Mesothelial cell of epicardium (in vitro differentiated cells): ENCODE results near the gene PRKAG1. TPM values are rescaled to one million over a fixed set of nuclear protein-coding genes. Genes with fewer than 3 reads are reported as not detected.
A peak's percentile ranks its signal among the peaks of the same experiment; 100 is the strongest.

Experiments
- DNase-seq, 2 experiments: peaks; one replicate each; pipeline ENCODE4 v3.0.0; 2021; ENCODE audit warnings: low spot score in 2 of 2; ENCODE audit not compliant: unreplicated experiment in 2 of 2
- H3K27ac Mint-ChIP-seq: 2 replicates; pipeline ENCODE4 v1.8.0; 2021; ENCODE audit warnings: mixed read lengths
- H3K27me3 Mint-ChIP-seq: 2 replicates; pipeline ENCODE4 v1.8.0; 2021; ENCODE audit warnings: low read depth, mixed read lengths
- H3K36me3 Mint-ChIP-seq: 2 replicates; pipeline ENCODE4 v1.8.0; 2021; ENCODE audit warnings: mixed read lengths
- H3K4me1 Mint-ChIP-seq: 2 replicates; pipeline ENCODE4 v1.8.0; 2021; ENCODE audit warnings: mixed read lengths
- H3K4me3 Mint-ChIP-seq: 2 replicates; pipeline ENCODE4 v1.8.0; 2021; ENCODE audit warnings: mild to moderate bottlenecking, moderate library complexity, mixed read lengths
- H3K9me3 Mint-ChIP-seq: 2 replicates; pipeline ENCODE4 v1.8.0; 2021; ENCODE audit warnings: mixed read lengths
- CTCF ChIP-seq: fragments of 200-600 bp; sonication (generic); IDR thresholded peaks from one replicate; pipeline ENCODE4 v1.5.0; 2021; ENCODE audit warnings: antibody characterized with exemption; ENCODE audit not compliant: unreplicated experiment
- total RNA-seq: library from RNA; stranded (reverse); gene quantifications from 3 replicates; pipeline ENCODE4 v1.2.1, GENCODE V29; 2021

The PRKAG1 gene
- total RNA-seq, 1 donor from 2014 or later = 61.8 TPM

GRCh38 chr12:48965298-48965838 is 53.2 kb downstream of the PRKAG1 start:
- no peak overlapping the region for H3K4me3 Mint-ChIP-seq
- H3K27me3 Mint-ChIP-seq = peaks cover 45% of the 10 kb centered on the region
- no peak overlapping the region for H3K27ac Mint-ChIP-seq
- H3K36me3 Mint-ChIP-seq = no peaks in the 10 kb centered on the region
- no peak for DNase-seq
- TF ChIP-seq CTCF = no peak
- H3K9me3 Mint-ChIP-seq = no peaks in the 10 kb centered on the region
- peaks cover 14% of the 10 kb centered on the region for H3K4me1 Mint-ChIP-seq

DNA sequence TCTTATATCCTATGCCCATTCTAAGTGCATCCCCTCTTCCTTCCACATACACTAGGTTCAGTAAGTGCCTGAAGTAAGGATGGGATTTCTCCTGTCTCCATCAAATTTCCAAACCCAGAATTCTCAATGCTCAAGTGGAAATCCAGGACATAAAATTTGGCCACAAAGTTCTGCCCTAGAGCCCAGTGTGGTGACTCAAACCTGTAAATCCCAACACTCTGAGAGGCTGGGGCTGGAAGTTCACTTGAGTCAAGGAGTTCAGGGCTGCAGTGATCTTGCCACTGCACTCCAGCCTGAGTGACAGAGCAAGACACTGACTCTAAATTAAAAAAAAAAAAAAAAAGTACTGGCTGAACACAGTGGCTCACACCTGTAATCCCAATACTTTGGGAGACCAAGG is 56.8 kb downstream of the PRKAG1 start:
- H3K27me3 Mint-ChIP-seq = peaks cover 21% of the 10 kb centered on the region
- TF ChIP-seq CTCF = no peak
- no peaks in the 10 kb centered on the region for H3K9me3 Mint-ChIP-seq
- H3K36me3 Mint-ChIP-seq = no peaks in the 10 kb centered on the region
- peaks cover 6% of the 10 kb centered on the region for H3K4me1 Mint-ChIP-seq
- no peak overlapping the region for H3K4me3 Mint-ChIP-seq
- no peak overlapping the region for H3K27ac Mint-ChIP-seq
- no peak for DNase-seq

GRCh38 chr12:48961331-48961730 is 57.2 kb downstream of the PRKAG1 start:
- TF ChIP-seq CTCF = no peak
- Mint-ChIP-seq H3K9me3 (no peaks in the 10 kb centered on the region), H3K4me3 (no peak overlapping the region), H3K4me1 (peaks cover 7% of the 10 kb centered on the region), H3K36me3 (no peaks in the 10 kb centered on the region), H3K27me3 (peaks cover 19% of the 10 kb centered on the region), H3K27ac (no peak overlapping the region)
- DNase-seq = no peak

DNA sequence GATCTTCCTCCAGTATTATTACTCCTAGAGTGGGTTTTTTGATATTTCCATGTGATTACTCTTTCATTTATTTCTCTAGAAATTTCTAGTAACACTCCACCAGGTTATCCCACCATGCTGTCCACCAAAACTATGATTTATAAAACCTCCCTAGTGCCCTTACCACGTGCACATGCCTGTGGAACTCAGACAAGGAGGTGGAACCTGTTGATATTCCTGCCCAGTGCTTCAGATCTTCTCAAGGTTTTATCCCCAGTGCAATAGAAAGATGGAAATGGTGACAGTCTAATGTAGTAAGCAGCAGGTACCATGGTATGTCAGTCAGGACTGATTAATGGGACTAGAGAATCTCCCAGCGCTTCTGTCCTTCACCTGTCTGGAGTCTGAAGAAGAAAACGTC is 57.7 kb downstream of the PRKAG1 start:
- TF ChIP-seq CTCF = no peak
- no peak for DNase-seq
- Mint-ChIP-seq H3K4me1 (peaks cover 12% of the 10 kb centered on the region), H3K27me3 (peaks cover 17% of the 10 kb centered on the region), H3K9me3 (no peaks in the 10 kb centered on the region), H3K4me3 (no peak overlapping the region), H3K36me3 (no peaks in the 10 kb centered on the region), H3K27ac (no peak overlapping the region)

- DNase-seq = no peak
- Mint-ChIP-seq H3K36me3 (no peaks in the 10 kb centered on the region), H3K27ac (peak overlapping the region; percentile 98), H3K9me3 (no peaks in the 10 kb centered on the region), H3K4me1 (peaks cover 17% of the 10 kb centered on the region), H3K4me3 (peak overlapping the region; percentile 97), H3K27me3 (peaks cover 7% of the 10 kb centered on the region)
- TF ChIP-seq CTCF = no peak
Observed at GRCh38 chr12:48958049-48958388, 60.6 kb downstream of the PRKAG1 start.
